Parathyroid adenoma (tissue), 2 donors: ENCODE data around the gene ARMH1.
"Not testable (repeated sequence)": the region's sequence is repeated elsewhere in the genome, so short reads cannot be mapped to it uniquely, and the experiment has no call there.

ENCODE experiments used
- H2AFZ ChIP-seq: fragments of 300-600 bp; sonication (generic); one replicate; pipeline ENCODE4 v1.7.0; 2017; ENCODE audit warnings: antibody characterized with exemption, mild to moderate bottlenecking
- H3K27ac ChIP-seq: fragments of 300-600 bp; sonication (generic); one replicate; pipeline ENCODE4 v1.7.0; 2017
- H3K27me3 ChIP-seq: fragments of 300-600 bp; sonication (generic); one replicate; pipeline ENCODE4 v1.7.0; 2017; ENCODE audit warnings: low read length; ENCODE audit not compliant: control insufficient read depth, insufficient read depth
- H3K36me3 ChIP-seq: fragments of 300-600 bp; sonication (generic); one replicate; pipeline ENCODE4 v1.7.0; 2017; ENCODE audit warnings: low read length; ENCODE audit not compliant: control insufficient read depth, insufficient read depth
- H3K4me1 ChIP-seq: fragments of 300-600 bp; sonication (generic); one replicate; pipeline ENCODE4 v1.7.0; 2017; ENCODE audit warnings: control low read depth
- H3K4me2 ChIP-seq: fragments of 300-600 bp; sonication (generic); one replicate; pipeline ENCODE4 v1.7.0; 2017; ENCODE audit warnings: low read length
- H3K4me3 ChIP-seq: fragments of 300-600 bp; sonication (generic); one replicate; pipeline ENCODE4 v1.7.0; 2017; ENCODE audit warnings: low read depth, low read length
- H3K79me2 ChIP-seq: fragments of 300-600 bp; sonication (generic); one replicate; pipeline ENCODE4 v1.7.0; 2017; ENCODE audit warnings: control low read depth
- H3K9ac ChIP-seq: fragments of 300-600 bp; sonication (generic); one replicate; pipeline ENCODE4 v1.7.0; 2017; ENCODE audit warnings: mild to moderate bottlenecking
- H3K9me3 ChIP-seq: fragments of 300-600 bp; sonication (generic); one replicate; pipeline ENCODE4 v1.7.0; 2017; ENCODE audit warnings: low read length; ENCODE audit not compliant: control insufficient read depth
- TF ChIP-seq, protein P1 (sequence below): fragments of 300-600 bp; sonication (generic); IDR thresholded peaks from one replicate; pipeline ENCODE4 v1.7.0; 2017; ENCODE audit warnings: antibody characterized with exemption, mild to moderate bottlenecking
- donor health status: primary hyperparathyroidism.

ARMH1 gene

DNA sequence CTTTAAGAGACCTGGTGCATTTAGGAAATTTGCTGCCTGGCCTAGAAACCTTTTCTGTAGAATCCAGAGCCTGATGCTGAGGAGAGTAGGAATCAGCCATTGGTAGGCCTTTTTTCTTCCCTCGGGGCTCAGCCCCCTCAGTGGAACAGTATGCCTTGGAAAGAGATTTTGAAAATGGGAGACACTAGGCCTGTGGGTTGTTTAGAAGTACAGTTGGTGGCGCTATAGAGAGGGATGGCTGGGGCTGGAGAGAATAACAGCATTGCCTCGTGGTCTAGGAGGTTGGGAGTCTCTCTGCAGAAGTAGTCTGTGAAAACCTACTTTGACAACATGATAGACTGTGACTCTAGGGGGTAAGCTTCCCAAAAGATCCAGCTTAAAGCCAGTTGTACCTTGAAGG lies 73.4 kb downstream of the ARMH1 start:
- Histone ChIP-seq H3K27ac (no peak overlapping the region), H3K4me2 (no peak overlapping the region), H3K27me3 (no peaks in the 10 kb centered on the region), H3K9me3 (no peaks in the 10 kb centered on the region), H2AFZ (no peak overlapping the region), H3K9ac (no peak overlapping the region), H3K4me3 (no peak overlapping the region), H3K36me3 (no peaks in the 10 kb centered on the region), H3K4me1 (no peaks in the 10 kb centered on the region), H3K79me2 (no peaks in the 10 kb centered on the region)
- TF ChIP-seq, protein P1, sequence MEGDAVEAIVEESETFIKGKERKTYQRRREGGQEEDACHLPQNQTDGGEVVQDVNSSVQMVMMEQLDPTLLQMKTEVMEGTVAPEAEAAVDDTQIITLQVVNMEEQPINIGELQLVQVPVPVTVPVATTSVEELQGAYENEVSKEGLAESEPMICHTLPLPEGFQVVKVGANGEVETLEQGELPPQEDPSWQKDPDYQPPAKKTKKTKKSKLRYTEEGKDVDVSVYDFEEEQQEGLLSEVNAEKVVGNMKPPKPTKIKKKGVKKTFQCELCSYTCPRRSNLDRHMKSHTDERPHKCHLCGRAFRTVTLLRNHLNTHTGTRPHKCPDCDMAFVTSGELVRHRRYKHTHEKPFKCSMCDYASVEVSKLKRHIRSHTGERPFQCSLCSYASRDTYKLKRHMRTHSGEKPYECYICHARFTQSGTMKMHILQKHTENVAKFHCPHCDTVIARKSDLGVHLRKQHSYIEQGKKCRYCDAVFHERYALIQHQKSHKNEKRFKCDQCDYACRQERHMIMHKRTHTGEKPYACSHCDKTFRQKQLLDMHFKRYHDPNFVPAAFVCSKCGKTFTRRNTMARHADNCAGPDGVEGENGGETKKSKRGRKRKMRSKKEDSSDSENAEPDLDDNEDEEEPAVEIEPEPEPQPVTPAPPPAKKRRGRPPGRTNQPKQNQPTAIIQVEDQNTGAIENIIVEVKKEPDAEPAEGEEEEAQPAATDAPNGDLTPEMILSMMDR: no peak

GRCh38 chr1:44757420-44757819 lies 82.9 kb downstream of the ARMH1 start:
- TF ChIP-seq, protein P1: no peak
- no peaks in the 10 kb centered on the region for H3K9me3 ChIP-seq
- no peaks in the 10 kb centered on the region for H3K36me3 ChIP-seq

GRCh38 chr1:44759077-44759476 lies 84.6 kb downstream of the ARMH1 start:
- Histone ChIP-seq H3K9ac (no peak overlapping the region), H3K4me2 (no peak overlapping the region), H3K4me3 (no peak overlapping the region), H3K27me3 (no peaks in the 10 kb centered on the region), H3K36me3 (no peaks in the 10 kb centered on the region), H3K9me3 (no peaks in the 10 kb centered on the region), H2AFZ (no peak overlapping the region), H3K27ac (no peak overlapping the region), H3K79me2 (no peaks in the 10 kb centered on the region), H3K4me1 (no peaks in the 10 kb centered on the region)
- TF ChIP-seq, protein P1: no peak

More at GRCh38 chr1:44757420-44757819, 82.9 kb downstream of the ARMH1 start:
- Histone ChIP-seq H2AFZ (no peak overlapping the region), H3K27ac (no peak overlapping the region), H3K79me2 (no peaks in the 10 kb centered on the region), H3K4me1 (no peaks in the 10 kb centered on the region), H3K4me3 (no peak overlapping the region), H3K9ac (no peak overlapping the region), H3K4me2 (no peak overlapping the region), H3K27me3 (no peaks in the 10 kb centered on the region)

DNA sequence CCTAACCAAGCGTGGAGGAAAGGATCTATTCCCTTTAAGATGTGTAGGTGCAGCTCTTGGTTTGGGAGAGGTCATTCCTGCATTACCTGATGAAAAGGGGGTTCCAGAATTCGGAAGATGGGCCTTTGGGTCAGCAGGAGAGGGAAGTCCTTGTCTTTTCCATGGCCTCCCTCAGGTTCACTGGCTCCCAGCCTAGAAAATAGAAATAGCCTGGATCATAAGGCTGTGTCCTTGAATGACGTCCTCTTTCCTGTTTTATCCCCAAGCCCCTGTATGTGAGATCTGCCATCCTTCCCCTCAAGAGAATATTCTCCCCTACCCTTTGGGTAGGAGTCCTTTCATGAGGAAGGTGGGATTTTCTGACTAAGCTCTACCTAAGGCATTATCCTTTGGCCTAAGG lies 86.4 kb downstream of the ARMH1 start:
- no peaks in the 10 kb centered on the region for H3K9me3 ChIP-seq
- H3K27me3 ChIP-seq: no peaks in the 10 kb centered on the region
- H3K4me2 ChIP-seq: no peak overlapping the region
- no peak overlapping the region for H2AFZ ChIP-seq
- no peak overlapping the region for H3K27ac ChIP-seq
- no peak overlapping the region for H3K4me3 ChIP-seq
- no peaks in the 10 kb centered on the region for H3K79me2 ChIP-seq
- H3K36me3 ChIP-seq: no peaks in the 10 kb centered on the region
- no peak overlapping the region for H3K9ac ChIP-seq
- no peaks in the 10 kb centered on the region for H3K4me1 ChIP-seq
- TF ChIP-seq, protein P1: no peak

GRCh38 chr1:44766421-44766820 lies 91.9 kb downstream of the ARMH1 start:
- not testable (repeated sequence) for H3K79me2 ChIP-seq, H3K4me2 ChIP-seq, H3K36me3 ChIP-seq, H3K27ac ChIP-seq, H3K9me3 ChIP-seq, H3K9ac ChIP-seq, H3K4me1 ChIP-seq, H3K4me3 ChIP-seq, H2AFZ ChIP-seq, H3K27me3 ChIP-seq
